Body of pancreas (tissue), 4 donors: Measurements from ENCODE around the gene UFD1.

ENCODE experiments used
- CTCF ChIP-seq, 7 experiments: fragments of 450-650 bp in 4 of 7; fragments of 200-600 bp in 3 of 7; sonication (generic) in 3 of 7; IDR thresholded peaks; one replicate each; pipeline ENCODE4 v1.5.1; 2016 to 2019; ENCODE audit warnings: antibody characterized with exemption in 7 of 7
- POLR2A ChIP-seq, 3 donors: fragments of 450-650 bp; IDR thresholded peaks; one replicate each; pipeline ENCODE4 v1.6.1; 2016; ENCODE audit warnings: antibody characterized with exemption in 3 of 3, mild to moderate bottlenecking in 2 of 3

- TF ChIP-seq CTCF (IDR thresholded peaks at IDR 0.05) (no peak), POLR2A (IDR thresholded peaks at IDR 0.05) (no peak)
Measured at GRCh38 chr22:19464546-19464945, 14.4 kb downstream of the UFD1 start.
